ENCODE data around the gene ATP8A2.
"Not testable (repeated sequence)": the region's sequence is repeated elsewhere in the genome, so short reads cannot be mapped to it uniquely, and the experiment has no call there.

The ATP8A2 gene

DNA sequence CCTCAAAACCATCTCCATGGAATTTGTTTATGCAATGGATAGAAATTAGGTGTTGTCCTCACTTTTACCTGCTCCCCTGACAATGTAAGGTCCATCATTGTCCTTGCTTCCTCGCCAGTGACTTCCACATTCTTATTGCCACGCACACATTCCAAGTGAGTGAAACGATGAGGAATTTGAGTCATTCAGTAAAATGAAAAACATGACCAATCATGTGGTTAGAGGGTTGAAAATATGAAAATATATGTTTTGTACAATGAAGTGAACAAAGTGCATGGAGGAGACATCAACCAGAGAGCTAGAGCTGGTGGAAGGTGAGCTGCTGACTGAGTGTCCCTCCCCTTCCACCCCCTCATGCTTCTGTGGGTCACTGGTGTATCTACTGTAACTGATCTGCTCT is 91.7 kb downstream of the ATP8A2 start:
- no peak for DNase-seq (ENCODE audit: low spot score)

DNA sequence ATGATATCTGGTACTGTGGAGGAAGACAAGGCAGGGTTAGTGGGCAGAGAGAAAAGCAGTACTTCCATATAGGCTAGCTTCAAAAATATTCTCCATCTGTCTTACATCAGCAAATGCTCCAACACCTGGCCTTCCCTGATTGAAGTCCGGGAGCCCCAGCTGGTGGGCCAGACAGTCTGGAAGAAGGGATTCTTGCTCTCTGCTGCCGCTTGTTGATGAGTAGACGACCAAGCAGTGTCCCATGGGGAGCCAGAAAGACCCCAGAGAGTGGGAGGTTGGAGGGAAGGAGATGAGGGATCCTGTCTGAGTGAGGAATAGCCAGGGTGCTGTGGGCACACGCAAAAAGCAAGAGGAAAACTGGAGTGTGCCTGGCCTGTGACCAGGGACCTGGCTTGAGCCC is 95.1 kb downstream of the ATP8A2 start:
- no peak for DNase-seq (ENCODE audit: low spot score)

DNA sequence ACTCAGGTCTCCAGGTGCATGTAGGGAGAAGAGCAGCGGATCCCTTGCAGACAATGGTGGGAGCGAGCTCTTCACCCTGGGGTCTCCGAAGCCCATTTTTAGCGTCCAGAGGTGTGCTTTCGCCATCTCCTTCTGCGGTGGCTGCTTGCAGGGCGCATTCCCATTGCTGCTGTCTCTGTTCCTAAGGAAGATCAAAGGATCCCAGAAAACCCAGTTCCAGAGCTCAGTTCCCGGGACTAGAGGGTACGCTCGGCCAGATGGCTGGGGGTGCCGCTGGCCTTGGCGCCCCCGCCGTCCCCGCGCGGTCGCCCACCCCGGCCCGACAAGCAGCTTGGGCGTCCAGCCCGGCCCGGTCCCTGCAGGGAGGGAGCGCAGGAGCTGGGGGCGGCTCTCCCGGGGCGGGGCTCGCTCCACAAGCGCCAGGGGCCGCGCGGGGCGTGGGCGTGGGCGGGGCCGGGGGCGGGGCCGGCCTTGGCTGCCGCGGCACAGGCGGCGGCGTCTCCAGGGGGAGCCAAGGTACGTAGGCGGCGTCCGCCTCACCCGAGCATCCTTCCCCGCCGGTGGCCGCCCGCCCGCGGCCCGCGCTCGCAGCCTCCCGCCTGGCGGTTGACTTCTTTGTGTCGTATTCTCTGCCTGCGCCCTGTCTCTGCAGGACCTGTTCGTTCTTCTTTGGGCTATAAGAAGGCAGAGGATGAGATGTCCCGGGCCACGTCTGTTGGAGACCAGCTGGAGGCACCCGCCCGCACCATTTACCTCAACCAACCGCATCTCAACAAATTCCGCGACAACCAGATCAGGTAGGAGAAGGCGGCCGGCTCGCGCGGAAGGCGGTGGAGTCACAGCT is 96.8 kb downstream of the ATP8A2 start:
- no peak for DNase-seq (ENCODE audit: low spot score)

DNA sequence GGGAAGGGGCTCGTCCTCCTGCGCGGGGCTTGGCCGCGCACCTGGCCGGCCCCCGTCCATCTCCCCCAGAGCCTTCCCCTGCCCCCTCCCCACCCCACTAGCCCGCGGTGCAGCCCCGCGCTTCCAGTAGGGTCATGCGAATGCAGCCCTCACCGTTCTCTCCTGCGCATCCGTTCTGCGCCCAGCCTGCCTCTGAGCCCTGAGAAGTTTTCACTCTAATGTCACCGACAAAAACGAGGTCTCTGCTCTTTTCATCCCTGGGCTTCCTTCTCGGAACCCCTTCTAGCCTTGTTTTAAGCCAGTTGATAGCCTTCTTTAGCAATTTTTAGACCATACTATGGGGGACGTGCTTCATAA is 97.4 kb downstream of the ATP8A2 start:
- DNase-seq (ENCODE audit: low spot score): no peak

DNA sequence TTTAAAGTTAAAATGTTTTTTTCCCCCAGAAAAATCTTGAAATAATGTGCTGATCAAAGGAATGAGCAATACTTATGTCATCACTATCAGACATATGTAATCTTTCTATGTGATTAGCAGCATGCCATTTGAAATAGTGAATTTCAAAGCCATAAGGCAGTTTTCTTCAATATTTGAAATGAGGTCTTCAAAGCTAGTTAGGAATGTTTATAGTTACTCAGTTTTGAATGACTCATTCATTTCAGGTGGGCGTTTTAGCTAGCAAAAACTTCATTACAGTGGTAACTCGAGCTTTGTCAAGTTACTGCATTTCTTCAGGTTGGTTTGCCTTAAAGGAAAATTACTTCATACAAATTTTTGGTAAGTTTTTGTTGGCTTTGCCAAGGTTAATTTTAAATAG is 102.1 kb downstream of the ATP8A2 start:
- no peak for DNase-seq (ENCODE audit: low spot score)

DNA sequence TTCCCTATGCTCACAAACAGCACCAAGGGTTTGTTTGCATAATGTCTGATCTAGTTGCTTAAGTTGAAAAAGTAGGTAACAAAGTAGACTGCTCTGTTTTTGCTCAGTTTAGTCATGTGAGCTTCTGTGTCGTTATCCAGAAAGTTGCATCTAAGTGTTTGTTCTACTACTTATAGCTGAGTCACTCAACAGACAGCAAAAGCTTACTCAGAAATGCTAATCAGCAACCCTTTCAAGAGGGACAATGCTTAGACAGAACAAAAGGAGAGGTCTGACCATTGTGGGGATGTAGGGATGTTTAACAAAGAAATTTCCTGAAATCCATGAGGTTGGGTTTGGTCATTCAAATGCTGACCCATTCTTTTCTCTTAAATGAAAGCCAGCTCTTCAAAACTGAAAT is 106.4 kb downstream of the ATP8A2 start:
- DNase-seq (ENCODE audit: low spot score): no peak

DNA sequence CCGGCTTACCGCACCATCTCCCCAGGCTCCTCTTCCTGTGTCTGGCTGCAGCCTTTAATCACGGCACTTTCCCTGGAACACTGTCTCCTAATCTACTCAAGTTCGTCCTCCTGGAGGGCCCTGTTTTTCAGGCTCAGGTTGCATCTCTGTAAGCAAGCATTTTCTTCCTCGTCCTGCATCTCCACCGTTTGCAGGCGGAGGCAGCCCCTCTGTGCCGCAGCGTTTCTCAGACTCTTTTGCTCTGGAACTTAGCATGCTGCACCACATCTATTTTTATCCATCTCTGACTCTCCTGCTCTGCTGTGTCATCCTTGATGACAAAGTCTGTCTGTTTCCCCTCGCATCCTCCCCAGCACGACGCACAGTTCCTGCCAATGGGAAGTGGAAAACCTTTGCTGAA is 117.5 kb downstream of the ATP8A2 start:
- no peak for DNase-seq (ENCODE audit: low spot score)

DNA sequence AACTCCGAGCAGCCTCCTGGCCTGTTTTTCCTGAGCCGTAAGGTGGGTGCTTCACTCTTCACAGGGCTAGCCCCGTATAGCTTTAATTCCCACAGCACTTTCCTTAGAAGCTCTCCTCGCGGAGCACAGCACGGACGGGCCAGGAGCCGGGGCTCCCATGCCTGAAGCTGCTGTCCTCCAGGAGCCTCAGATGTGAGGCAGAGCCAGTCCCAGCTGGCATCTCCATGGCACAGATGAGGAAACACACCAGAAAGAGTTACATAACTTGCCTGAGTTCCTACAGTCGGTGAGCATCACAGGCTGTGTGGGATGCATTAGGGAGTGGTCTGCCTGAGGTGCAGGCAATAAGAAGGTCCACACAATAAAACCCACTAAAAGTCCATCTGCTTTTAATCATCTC is 118.5 kb downstream of the ATP8A2 start:
- DNase-seq (ENCODE audit: low spot score): no peak

DNA sequence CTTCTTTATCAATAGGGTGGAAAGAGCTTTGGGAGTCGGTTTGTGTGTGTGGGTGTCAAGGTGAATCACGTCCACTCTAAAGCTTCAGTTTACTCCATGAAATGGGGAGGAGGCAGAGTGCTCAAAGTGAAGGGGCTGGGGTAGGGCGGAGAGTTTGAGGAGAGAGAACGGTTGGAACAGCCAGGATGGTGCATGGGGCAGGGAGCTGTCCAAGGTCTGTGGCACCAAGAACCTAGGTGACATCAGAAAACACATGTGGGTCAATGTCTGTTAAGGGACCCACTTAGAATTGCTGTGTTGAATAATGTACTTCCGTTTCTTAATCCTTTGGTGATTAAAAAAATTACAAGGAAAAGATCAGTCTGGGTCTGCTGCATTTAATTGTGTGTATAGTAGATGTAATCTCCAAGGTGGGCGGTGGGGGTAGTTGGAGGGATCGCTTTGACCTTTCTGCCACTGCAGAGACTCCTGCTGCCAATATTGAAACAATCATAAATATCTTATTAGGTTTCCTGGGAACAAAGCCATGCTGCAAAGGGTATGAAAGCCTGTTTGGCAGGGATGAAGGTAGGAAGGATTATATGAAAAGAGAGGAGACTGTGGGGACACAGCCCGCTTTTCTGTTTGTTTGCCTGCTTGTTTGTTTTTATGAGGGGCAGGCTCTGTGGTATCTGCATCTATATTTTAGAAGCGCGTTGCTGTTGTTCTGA is 122.3 kb downstream of the ATP8A2 start:
- no peak for DNase-seq (ENCODE audit: low spot score)

DNA sequence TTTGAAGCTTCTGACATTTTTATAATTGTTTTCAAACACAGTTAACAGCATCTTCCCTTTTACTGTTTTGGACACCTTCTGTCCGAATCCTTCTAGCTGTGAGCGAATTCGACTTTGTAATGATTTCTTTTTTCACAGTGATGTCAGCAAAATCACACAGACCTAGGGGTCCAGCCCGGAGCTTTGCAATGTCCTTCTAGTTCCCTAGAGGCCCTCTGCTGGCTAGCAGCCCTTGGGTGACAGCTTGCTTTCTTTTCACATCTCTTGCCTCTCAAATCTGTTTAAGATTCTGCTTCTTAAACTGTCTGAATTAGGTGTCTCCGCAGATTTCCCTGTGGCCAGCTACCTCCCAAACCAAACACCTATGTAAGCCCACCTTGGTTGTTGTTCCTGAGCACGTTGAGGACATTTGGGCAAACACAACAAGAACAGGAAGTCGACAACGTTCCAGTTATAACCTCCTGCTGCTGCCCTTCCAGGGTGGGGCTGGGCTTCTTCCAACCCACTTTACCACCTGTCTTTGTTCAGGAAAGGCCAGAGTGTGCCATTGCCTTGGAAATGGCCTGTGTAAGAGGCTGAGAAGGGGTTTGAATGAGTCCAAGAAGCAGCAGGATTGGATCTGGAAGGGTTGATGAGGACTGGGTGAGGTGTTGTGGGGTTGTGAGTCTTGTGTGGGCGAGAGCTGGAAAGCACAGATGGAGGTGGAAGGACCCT is 123.1 kb downstream of the ATP8A2 start:
- no peak for DNase-seq (ENCODE audit: low spot score)

DNA sequence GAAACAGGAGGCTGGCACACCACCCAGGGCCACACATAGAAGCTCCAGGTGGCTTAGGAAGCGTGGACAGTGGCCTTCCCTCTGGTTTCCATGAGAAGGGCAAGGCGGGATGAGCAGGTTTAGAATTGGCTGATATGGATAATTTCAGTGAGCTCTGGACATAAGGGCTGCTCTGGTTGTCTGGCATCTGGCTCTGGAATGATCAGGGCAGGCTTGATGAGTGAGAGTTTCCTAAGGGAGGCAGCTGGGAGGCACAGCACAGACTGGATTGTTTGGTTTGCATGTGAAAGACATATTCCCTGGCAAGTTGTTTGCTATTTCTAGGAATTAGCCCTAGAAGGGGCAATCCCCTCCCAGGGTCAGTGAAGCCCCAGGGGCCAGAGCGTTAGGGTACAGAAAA is 129.5 kb downstream of the ATP8A2 start:
- no peak for DNase-seq (ENCODE audit: low spot score)

DNA sequence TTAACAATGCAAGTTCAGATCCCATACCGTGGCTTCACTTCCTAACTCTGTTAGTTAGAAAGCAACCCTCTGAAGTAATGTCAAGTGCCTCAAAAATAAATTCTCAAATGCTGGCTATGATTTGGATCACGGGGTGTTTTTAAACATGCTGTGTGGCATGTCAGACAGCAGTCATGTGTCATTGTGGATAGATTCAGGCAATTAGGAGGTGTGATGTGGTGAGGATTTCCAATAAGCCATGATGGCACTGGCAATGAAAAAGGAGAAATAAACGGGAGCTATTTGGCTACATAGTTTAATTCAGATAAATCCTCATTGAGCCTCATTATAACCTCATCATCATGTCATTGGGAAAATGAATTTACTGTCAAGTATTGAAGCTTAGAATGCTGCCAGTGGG is 130.3 kb downstream of the ATP8A2 start:
- DNase-seq (ENCODE audit: low spot score): no peak

DNA sequence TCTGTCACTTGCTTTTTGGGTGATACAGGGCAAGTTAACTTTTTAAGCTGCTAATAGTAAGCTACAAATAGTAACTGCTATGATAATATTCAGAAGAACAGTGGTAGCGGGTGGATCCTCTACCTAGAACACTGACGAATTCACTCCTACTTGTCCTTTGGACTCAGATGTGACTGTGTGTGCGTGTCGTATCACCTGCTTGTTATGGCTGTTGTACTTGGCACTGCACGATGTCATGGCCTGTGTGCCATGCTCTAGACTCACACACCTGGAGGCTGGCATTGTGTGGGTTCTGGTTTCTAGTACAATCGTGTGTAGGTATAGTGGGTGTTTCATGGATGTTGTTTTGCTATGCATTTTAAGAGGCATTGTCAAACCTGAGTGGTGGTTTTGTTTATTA is 130.8 kb downstream of the ATP8A2 start:
- no peak for DNase-seq (ENCODE audit: low spot score)

DNA sequence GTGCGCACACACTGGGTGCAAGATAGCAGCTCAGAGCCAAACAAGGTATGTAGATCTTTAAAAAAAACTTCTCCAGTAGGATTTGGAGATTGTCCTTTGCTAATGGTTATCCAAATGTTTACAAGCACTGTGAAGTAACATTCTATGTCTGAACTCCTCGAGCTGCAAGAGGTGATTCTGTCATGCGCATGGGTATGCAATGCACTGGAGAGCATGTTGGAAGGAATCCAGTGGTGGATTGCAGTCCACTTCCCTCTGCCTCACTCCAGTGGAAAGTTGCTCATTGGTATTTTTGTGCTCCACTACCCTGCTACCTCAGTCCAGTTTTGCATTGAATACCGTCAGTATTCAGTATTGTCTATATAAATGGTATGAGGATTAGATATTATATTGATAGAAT is 132.1 kb downstream of the ATP8A2 start:
- no peak for DNase-seq (ENCODE audit: low spot score)

DNA sequence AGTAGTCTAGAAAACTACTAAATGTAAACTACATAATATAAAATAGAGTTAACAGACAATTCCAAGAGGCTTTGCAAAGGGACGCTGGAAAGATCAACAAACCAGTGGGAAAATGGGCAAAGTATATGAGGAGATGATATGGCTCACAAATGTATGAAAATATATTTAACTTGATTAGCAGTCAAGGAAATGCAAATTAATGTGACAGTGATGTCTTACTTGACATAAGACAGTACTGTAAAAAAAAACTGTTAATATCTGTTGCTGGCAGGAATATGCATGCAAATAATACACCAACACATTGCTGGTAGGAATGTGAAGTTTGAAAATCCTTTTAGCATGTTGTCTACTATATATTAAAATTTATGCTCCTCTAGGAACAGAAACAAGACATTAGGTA is 136.1 kb downstream of the ATP8A2 start:
- no peak for DNase-seq (ENCODE audit: low spot score)

DNA sequence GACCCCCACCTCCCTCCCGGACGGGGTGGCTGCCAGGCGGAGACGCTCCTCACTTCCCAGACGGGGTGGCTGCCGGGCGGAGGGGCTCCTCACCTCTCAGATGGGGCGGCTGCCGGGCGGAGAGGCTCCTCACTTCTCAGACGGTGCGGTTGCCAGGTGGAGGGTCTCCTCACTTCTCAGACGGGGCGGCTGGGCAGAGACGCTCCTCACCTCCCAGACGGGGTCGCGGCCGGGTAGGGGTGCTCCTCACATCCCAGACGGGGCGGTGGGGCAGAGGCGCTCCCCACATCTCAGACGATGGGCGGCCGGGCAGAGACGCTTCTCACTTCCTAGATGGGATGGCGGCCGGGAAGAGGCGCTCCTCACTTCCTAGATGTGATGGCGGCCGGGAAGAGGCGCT is 141.3 kb downstream of the ATP8A2 start:
- DNase-seq (ENCODE audit: low spot score): not testable (repeated sequence)

DNA sequence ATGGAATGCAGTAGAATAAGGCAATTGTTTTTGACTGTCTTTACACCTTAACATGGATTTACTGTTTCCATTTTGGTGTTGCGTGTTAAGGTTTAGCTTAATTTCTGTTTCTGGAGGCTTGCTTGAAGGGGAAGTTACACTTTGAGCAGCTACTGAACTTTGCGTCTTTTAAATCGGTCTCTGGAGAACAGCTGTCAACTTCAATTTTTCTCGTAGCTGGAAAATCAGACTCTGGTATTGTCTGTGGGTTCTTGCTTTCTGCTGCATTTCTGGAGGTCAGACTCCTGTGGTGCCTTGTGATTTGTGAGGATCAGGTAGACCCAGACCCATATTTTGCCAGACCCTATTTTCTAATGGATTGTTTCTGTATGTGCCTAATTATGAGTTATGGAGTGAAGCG is 146.7 kb downstream of the ATP8A2 start:
- DNase-seq (ENCODE audit: low spot score): no peak

DNA sequence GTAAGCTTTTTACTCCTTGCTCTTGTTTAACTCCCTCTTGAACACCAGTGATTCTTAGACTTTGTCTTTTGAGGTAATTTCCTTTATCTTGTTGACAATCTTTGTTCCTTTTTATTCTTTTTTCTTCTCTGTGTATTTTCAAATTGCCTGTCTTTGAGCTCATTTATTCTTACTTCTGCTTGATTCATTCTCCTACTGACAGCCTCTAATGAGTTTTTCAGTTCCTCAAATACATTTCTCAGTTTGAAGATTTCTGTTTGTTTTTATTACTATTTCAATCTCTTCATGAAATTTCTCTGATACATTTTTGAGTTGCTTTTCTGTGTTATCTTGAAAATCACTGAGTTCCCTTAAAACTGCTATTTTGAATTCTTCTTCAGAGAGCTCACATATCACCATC is 154.1 kb downstream of the ATP8A2 start:
- DNase-seq (ENCODE audit: low spot score): no peak

DNA sequence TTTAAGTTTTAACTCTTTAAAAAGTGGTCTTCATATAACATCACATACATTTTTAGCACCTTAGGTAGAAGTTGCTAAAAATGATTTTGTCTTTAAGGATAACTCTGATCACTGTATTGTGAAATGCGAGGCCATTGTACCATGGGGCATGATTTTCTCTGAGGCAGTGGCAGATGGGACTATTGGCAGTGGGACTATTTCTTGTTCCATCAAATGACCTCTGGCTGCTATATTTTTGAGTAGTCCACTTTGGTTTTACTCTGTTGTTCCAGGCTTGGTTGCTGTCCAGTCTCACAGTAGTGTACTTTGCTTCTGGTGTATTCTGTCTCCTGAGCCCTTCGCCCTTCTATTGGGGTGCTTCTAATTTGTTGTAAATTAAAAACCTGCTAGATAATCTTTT is 156.5 kb downstream of the ATP8A2 start:
- DNase-seq (ENCODE audit: low spot score): no peak

DNA sequence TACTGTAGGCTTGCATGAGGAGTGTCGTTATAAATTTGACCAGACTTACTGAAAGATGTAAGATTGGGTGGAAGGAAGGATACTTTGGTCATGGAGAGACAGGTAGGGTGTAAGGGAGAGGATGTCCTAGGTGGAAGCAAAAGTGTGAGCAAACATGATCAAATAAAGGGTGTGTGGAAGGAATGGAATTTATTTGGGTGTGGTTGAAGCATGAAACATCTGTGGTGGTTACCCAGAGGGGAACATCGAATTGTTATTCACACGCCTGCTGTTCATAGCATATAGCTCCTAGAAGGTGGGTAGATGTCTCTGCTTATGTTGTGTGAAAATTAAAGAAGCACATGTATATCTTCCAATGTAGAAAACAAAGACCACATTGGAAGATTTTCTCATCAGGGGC is 157.7 kb downstream of the ATP8A2 start:
- no peak for DNase-seq (ENCODE audit: low spot score)

DNA sequence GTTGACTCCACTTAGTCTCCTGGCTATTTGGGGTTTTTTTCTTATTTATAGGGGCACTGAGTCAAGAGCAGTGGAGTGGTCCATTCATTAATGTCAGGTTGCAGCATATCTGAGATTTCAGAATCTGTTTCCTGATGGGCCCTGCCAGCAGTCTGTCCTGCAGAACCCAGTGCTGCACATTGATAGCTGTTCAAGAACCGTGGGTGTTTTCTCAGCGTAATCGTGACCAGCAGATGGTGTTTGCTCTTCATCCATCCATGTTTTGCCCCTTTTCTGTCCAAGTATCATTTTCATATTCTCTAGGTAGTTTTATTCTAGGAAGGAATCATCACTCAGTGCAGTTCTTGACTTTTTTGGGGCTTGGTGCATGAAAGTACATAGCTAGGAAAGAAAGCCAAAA is 166.5 kb downstream of the ATP8A2 start:
- no peak for DNase-seq (ENCODE audit: low spot score)

DNA sequence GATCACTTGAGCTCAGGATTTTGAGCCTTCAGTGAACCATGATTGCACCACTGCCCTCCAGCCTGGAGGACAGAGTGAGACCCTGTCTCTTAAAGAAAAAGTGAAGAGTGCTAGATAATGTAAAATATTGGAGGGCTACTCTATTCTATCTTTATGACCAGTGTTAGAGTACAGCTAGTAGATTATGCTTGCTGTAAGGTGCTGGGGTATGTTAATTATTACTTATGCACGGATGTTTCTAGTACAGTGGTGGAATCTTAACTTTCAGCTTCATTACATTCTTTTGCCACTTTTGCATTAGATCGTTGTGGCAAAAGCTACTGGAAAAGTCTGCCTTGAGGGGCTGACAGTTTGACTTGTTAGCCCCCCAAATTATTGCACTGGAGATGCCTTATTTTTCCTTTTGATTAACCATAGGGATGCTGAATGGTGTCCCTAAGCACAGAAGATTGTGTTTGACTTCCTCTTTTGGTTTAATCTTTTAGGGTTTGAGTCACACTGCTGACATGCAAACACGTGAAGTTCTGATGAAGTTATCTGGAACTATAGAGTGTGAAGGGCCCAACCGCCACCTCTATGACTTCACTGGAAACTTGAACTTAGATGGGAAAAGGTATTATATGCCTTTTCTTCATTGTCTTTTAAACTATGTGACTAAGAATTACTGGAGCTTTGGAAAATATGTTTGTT is 169.8 kb downstream of the ATP8A2 start:
- no peak for DNase-seq (ENCODE audit: low spot score)

DNA sequence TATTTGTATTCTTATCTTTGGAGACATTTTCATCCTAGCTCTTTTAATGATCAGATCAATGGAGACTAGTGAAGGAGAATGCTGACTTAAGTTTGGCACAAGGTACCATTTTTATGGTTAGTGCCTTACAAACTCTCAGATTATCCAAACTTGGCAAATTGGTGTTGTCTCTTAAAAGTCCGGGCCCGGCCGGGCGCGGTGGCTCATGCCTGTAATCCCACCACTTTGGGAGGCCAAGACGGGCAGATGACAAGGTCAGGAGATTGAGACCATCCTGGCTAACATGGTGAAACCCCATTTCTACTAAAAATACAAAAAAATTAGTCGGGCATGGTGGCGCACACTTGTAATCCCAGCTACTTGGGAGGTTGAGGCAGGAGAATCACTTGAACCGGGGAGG is 177.2 kb downstream of the ATP8A2 start:
- not testable (repeated sequence) for DNase-seq (ENCODE audit: low spot score)

All from CD4-positive, alpha-beta T cell treated with Interleukin-2 at 100 ng/mL for 4 hours (primary cell).